T-cell (primary cell): ENCODE results near the gene WFIKKN2. TPM values are rescaled to one million over a fixed set of nuclear protein-coding genes. Genes with fewer than 3 reads are reported as not detected.
"Not testable (repeated sequence)": the region's sequence is repeated elsewhere in the genome, so short reads cannot be mapped to it uniquely, and the experiment has no call there.

Experiments
- ATAC-seq, 4 experiments: fragments of 200-7000 bp in 3 of 4; fragments of 150-1000 bp in 1 of 4; cut with Tn5 transposase; replicated peaks in 1 of 4; 1 replicate in 3 of 4; 2 replicates in 1 of 4; pipeline ENCODE4 v1.10.0; 2021; ENCODE audit warnings: moderate library complexity in 3 of 4, mild to moderate bottlenecking in 2 of 4, moderate number of reproducible peaks in 1 of 4
- CTCF ChIA-PET, 2 donors: fragments of 300-600 bp; sonication (Branson Sonifier 250); formaldehyde crosslinking; loops; one replicate each; lab custom pipeline; 2022; ENCODE audit warnings: antibody characterized with exemption in 2 of 2; lab: Charles Lee
- POLR2A ChIA-PET, 2 donors: fragments of 300-600 bp; sonication (Branson Sonifier 250); formaldehyde crosslinking; loops; one replicate each; lab custom pipeline; 2022; ENCODE audit warnings: antibody characterized with exemption in 2 of 2; lab: Charles Lee
- DNase-seq, 35 experiments: peaks; one replicate each; pipeline versions ENCODE4 v3.0.0 to v3.0.0-alpha.2; 2013 to 2023
- H3K27ac ChIP-seq: one replicate; pipeline ENCODE4 v1.5.1; 2013; ENCODE audit warnings: low read length
- H3K27me3 ChIP-seq, 2 experiments: replicated peaks in 1 of 2; 1 replicate in 1 of 2; 2 replicates in 1 of 2; pipeline versions ENCODE4 v1.6.1 to v1.7.0; 2013; ENCODE audit warnings: low read length in 1 of 2, mixed read lengths in 1 of 2; ENCODE audit not compliant: control insufficient read depth in 2 of 2, insufficient read depth in 2 of 2; ENCODE audit errors: extremely low read depth in 1 of 2
- H3K36me3 ChIP-seq, 2 donors: 1 replicate in 1 of 2; 2 replicates in 1 of 2; pipeline versions ENCODE4 v1.6.1 to v1.7.0; 2013; ENCODE audit warnings: low read length in 1 of 2; ENCODE audit not compliant: control insufficient read depth in 2 of 2, insufficient read depth in 1 of 2; ENCODE audit errors: extremely low read depth in 1 of 2
- H3K4me1 ChIP-seq, 2 experiments: 1 replicate in 1 of 2; 2 replicates in 1 of 2; pipeline versions ENCODE4 v1.6.1 to v1.7.0; 2013; ENCODE audit warnings: low read length in 2 of 2, mixed read lengths in 1 of 2; ENCODE audit not compliant: insufficient read depth in 2 of 2, control insufficient read depth in 1 of 2; ENCODE audit errors: extremely low read depth in 1 of 2
- H3K4me3 ChIP-seq, 2 donors: 1 replicate in 1 of 2; 2 replicates in 1 of 2; pipeline versions ENCODE4 v1.5.1 to v1.7.0; 2013; ENCODE audit warnings: mild to moderate bottlenecking in 2 of 2, low read length in 1 of 2, moderate library complexity in 1 of 2; ENCODE audit not compliant: control insufficient read depth in 1 of 2; ENCODE audit errors: extremely low read depth in 1 of 2
- H3K9me3 ChIP-seq: 2 replicates; pipeline ENCODE4 v1.7.0; 2013
- H3K27ac Mint-ChIP-seq, 2 donors: one replicate each; pipeline ENCODE4 v1.8.0; 2020 to 2021; ENCODE audit warnings: mild to moderate bottlenecking in 2 of 2, mixed read lengths in 2 of 2
- H3K27me3 Mint-ChIP-seq, 2 donors: one replicate each; pipeline ENCODE4 v1.8.0; 2021 to 2022; ENCODE audit warnings: mixed read lengths in 2 of 2
- H3K36me3 Mint-ChIP-seq: one replicate; pipeline ENCODE4 v1.8.0; 2021; ENCODE audit warnings: mixed read lengths
- H3K4me1 Mint-ChIP-seq, 3 donors: one replicate each; pipeline ENCODE4 v1.8.0; 2020 to 2022; ENCODE audit warnings: mixed read lengths in 3 of 3, mild to moderate bottlenecking in 1 of 3
- H3K4me3 Mint-ChIP-seq, 3 donors: one replicate each; pipeline ENCODE4 v1.8.0; 2020 to 2022; ENCODE audit warnings: mild to moderate bottlenecking in 3 of 3, mixed read lengths in 3 of 3, moderate library complexity in 3 of 3
- H3K9me3 Mint-ChIP-seq, 3 donors: one replicate each; pipeline ENCODE4 v1.8.0; 2020 to 2022; ENCODE audit warnings: mixed read lengths in 3 of 3
- WGBS: methylation state at CpG from one replicate; pipeline ENCODE4 v1.1.5; 2013; ENCODE audit warnings: missing lambda C conversion rate; ENCODE audit not compliant: insufficient coverage; 5-methylcytosine and 5-hydroxymethylcytosine counted together
- total RNA-seq, 35 experiments: library from RNA in 6 of 35; stranded (reverse) in 6 of 35; fragments of 120-200 nt in 1 of 35; gene quantifications; one replicate each; pipeline versions ENCODE4 v1.2.1 to v1.2.4 and lab custom pipeline; 2013 to 2026

The WFIKKN2 gene
- total RNA-seq, 5 donors from 2014 or later (not counting 1 experiment from before 2014, with no cell fraction given) = not detected

- 83% methylated on average over 1 of the region's 12 CpGs for WGBS
- ATAC-seq (no peak), DNase-seq (no peak)
- H3K4me1 ChIP-seq = no peaks in the 10 kb centered on the region
- ChIA-PET CTCF (no interaction called here), POLR2A (no interaction called here)
- peaks cover 0 to 8% of the 10 kb centered on the region in 2 experiments for H3K27me3 ChIP-seq
- H3K9me3 ChIP-seq = no peaks in the 10 kb centered on the region
- H3K27ac Mint-ChIP-seq = no peak overlapping the region
- no peak overlapping the region for H3K4me3 Mint-ChIP-seq
- no peaks in the 10 kb centered on the region for H3K36me3 ChIP-seq
- no peak overlapping the region for H3K27ac ChIP-seq
- no peaks in the 10 kb centered on the region for H3K36me3 Mint-ChIP-seq
- H3K9me3 Mint-ChIP-seq = no peaks in the 10 kb centered on the region
- H3K4me1 Mint-ChIP-seq = no peaks in the 10 kb centered on the region
- no peaks in the 10 kb centered on the region for H3K27me3 Mint-ChIP-seq
- H3K4me3 ChIP-seq = no peak overlapping the region
Measured at GRCh38 chr17:50802609-50803571, 32.5 kb upstream of the WFIKKN2 start.

- 94% methylated on average over 3 of the region's 6 CpGs for WGBS
- CTCF ChIA-PET = no interaction called here
- Mint-ChIP-seq H3K9me3 (no peaks in the 10 kb centered on the region), H3K4me3 (no peak overlapping the region), H3K27ac (no peak overlapping the region), H3K36me3 (no peaks in the 10 kb centered on the region), H3K27me3 (no peaks in the 10 kb centered on the region), H3K4me1 (no peaks in the 10 kb centered on the region)
- DNase-seq (no peak), ATAC-seq (no peak)
- no peaks in the 10 kb centered on the region for H3K4me1 ChIP-seq
- no peaks in the 10 kb centered on the region for H3K9me3 ChIP-seq
- no peak overlapping the region for H3K27ac ChIP-seq
- H3K27me3 ChIP-seq = peaks cover 0 to 8% of the 10 kb centered on the region in 2 experiments
- POLR2A ChIA-PET = no interaction called here
- no peaks in the 10 kb centered on the region for H3K36me3 ChIP-seq
- no peak overlapping the region for H3K4me3 ChIP-seq
Measured at GRCh38 chr17:50803676-50804075, 31.7 kb upstream of the WFIKKN2 start.

DNA sequence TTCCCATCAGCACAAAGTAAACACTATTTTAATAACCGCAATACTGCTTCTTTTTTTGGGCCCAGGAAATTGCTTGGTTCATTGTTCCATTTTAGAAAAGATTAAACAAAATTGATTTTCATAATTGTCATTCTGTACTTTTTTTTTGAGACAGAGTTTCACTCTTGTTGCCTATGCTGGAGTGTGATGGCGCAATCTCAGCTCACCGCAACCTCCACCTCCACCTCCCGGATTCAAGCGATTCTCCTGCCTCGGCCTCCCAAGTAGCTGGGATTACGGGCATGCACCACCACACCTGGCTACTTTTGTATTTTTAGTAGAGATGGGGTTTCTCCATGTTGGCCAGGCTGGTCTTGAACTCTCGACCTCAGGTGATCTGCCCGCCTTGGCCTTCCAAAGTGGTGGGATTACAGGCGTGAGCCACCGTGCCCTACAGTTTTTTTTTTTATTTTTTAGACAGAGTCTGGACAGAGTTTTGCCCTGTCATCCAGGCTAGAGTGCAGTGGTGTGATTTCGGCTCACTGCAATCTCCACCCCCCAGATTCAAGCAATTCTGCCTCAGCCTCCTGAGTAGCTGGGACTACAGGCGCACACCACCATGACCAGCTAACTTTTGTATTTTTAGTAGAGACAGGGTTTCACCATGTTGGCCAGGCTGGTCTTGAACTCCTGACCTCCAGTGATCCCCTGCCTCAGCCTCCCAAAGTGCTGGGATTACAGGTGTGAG is 30.5 kb upstream of the WFIKKN2 start:
- ATAC-seq, CTCF ChIA-PET, H3K27ac Mint-ChIP-seq, H3K27me3 ChIP-seq, H3K4me3 Mint-ChIP-seq, H3K4me3 ChIP-seq, H3K9me3 Mint-ChIP-seq, H3K4me1 Mint-ChIP-seq, H3K4me1 ChIP-seq, H3K27me3 Mint-ChIP-seq, H3K27ac ChIP-seq, H3K36me3 Mint-ChIP-seq, POLR2A ChIA-PET, H3K9me3 ChIP-seq, DNase-seq, H3K36me3 ChIP-seq: not testable (repeated sequence)
- 100% methylated on average over 1 of the region's 13 CpGs for WGBS

- WGBS = 61% methylated on average over 4 of the region's 6 CpGs
- ChIA-PET CTCF (no interaction called here), POLR2A (no interaction called here)
- Mint-ChIP-seq H3K9me3 (no peaks in the 10 kb centered on the region), H3K4me3 (no peak overlapping the region), H3K4me1 (no peaks in the 10 kb centered on the region), H3K36me3 (no peaks in the 10 kb centered on the region), H3K27me3 (no peaks in the 10 kb centered on the region), H3K27ac (no peak overlapping the region)
- H3K4me3 ChIP-seq = no peak overlapping the region
- peaks cover 0 to 8% of the 10 kb centered on the region in 2 experiments for H3K27me3 ChIP-seq
- H3K9me3 ChIP-seq = no peaks in the 10 kb centered on the region
- ATAC-seq = no peak
- H3K4me1 ChIP-seq = no peaks in the 10 kb centered on the region
- H3K36me3 ChIP-seq = no peaks in the 10 kb centered on the region
- no peak for DNase-seq
- no peak overlapping the region for H3K27ac ChIP-seq
Measured at GRCh38 chr17:50805486-50805885, 29.9 kb upstream of the WFIKKN2 start.

DNA sequence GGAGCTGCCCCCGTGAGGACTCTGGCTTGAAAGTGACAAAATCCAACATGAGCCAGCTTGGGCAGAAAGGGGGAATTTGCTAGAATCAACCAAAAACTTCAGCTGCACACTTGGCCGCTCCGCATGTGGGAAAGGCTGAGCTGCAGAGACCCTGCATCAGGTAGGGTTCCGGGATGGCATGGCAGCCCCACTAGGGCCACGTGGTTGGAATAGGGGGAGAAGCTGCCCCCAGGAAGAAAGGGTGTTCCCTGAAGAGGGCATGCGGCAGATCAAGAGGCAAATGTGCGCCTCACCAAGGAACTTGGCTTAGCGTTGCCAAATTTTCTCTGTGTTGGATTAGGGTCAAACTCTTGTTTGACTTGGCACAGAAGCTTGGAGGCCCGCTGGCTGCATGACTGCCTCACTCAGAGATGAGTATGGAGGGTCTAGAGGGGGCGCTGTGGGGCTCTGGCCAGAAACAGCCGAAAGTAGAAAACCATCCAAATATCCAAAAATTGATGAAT is 29.2 kb upstream of the WFIKKN2 start:
- H3K27ac ChIP-seq = no peak overlapping the region
- H3K4me1 Mint-ChIP-seq = no peaks in the 10 kb centered on the region
- H3K4me1 ChIP-seq = no peaks in the 10 kb centered on the region
- H3K4me3 ChIP-seq = no peak overlapping the region
- whole genome bisulfite sequencing = 88% methylated on average over 8 of the region's 11 CpGs
- H3K27ac Mint-ChIP-seq = no peak overlapping the region
- no peak overlapping the region for H3K4me3 Mint-ChIP-seq
- no peaks in the 10 kb centered on the region for H3K9me3 Mint-ChIP-seq
- DNase-seq (no peak), ATAC-seq (no peak)
- H3K36me3 Mint-ChIP-seq = no peaks in the 10 kb centered on the region
- H3K27me3 ChIP-seq = peaks cover 0 to 8% of the 10 kb centered on the region in 2 experiments
- ChIA-PET POLR2A (no interaction called here), CTCF (no interaction called here)
- no peaks in the 10 kb centered on the region for H3K9me3 ChIP-seq
- no peaks in the 10 kb centered on the region for H3K36me3 ChIP-seq
- no peaks in the 10 kb centered on the region for H3K27me3 Mint-ChIP-seq

- Histone ChIP-seq H3K27ac (no peak overlapping the region), H3K4me3 (no peak overlapping the region), H3K27me3 (peaks cover 0 to 8% of the 10 kb centered on the region in 2 experiments), H3K4me1 (no peaks in the 10 kb centered on the region), H3K9me3 (no peaks in the 10 kb centered on the region), H3K36me3 (no peaks in the 10 kb centered on the region)
- Mint-ChIP-seq H3K4me3 (no peak overlapping the region), H3K36me3 (no peaks in the 10 kb centered on the region), H3K27me3 (no peaks in the 10 kb centered on the region), H3K27ac (no peak overlapping the region), H3K9me3 (no peaks in the 10 kb centered on the region), H3K4me1 (no peaks in the 10 kb centered on the region)
- CTCF ChIA-PET = no interaction called here
- DNase-seq (no peak), ATAC-seq (no peak)
- POLR2A ChIA-PET = no interaction called here
- 45% methylated on average over 1 of the region's 2 CpGs for WGBS
Measured at GRCh38 chr17:50807009-50807408, 28.4 kb upstream of the WFIKKN2 start.
